ENCODE results near the gene SMIM27. TPM values are rescaled to one million over a fixed set of nuclear protein-coding genes. Genes with fewer than 3 reads are reported as not detected.
A peak's percentile ranks its signal among the peaks of the same experiment; 100 is the strongest.

Gene SMIM27
- total and polyA plus RNA-seq, 9 of the 15 experiments (the other 6 are each of a cell fraction or from before 2014, with no cell fraction given), result 2.9 to 16.1 (median 7.9) TPM

DNA sequence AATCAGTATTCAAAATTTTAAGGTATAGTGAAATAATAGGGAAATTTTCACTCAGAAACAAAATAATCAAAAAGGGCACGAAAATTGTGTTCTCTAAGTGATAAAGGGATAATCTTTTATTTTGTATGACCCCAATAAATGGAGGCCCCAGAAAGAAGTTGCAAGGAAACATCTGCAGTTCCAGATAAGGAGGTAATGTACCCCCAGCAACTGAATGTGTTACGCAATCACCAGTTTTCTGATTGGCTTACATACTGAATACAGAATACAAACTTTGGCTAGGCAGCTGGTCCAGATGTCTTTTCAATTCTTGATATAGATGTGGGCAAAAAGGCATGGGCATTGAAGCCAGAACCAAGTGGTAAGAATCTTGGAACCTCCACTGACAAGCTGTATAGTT, 2.0 kb downstream of the SMIM27 start (continued):
- TF ChIP-seq, protein P1, sequence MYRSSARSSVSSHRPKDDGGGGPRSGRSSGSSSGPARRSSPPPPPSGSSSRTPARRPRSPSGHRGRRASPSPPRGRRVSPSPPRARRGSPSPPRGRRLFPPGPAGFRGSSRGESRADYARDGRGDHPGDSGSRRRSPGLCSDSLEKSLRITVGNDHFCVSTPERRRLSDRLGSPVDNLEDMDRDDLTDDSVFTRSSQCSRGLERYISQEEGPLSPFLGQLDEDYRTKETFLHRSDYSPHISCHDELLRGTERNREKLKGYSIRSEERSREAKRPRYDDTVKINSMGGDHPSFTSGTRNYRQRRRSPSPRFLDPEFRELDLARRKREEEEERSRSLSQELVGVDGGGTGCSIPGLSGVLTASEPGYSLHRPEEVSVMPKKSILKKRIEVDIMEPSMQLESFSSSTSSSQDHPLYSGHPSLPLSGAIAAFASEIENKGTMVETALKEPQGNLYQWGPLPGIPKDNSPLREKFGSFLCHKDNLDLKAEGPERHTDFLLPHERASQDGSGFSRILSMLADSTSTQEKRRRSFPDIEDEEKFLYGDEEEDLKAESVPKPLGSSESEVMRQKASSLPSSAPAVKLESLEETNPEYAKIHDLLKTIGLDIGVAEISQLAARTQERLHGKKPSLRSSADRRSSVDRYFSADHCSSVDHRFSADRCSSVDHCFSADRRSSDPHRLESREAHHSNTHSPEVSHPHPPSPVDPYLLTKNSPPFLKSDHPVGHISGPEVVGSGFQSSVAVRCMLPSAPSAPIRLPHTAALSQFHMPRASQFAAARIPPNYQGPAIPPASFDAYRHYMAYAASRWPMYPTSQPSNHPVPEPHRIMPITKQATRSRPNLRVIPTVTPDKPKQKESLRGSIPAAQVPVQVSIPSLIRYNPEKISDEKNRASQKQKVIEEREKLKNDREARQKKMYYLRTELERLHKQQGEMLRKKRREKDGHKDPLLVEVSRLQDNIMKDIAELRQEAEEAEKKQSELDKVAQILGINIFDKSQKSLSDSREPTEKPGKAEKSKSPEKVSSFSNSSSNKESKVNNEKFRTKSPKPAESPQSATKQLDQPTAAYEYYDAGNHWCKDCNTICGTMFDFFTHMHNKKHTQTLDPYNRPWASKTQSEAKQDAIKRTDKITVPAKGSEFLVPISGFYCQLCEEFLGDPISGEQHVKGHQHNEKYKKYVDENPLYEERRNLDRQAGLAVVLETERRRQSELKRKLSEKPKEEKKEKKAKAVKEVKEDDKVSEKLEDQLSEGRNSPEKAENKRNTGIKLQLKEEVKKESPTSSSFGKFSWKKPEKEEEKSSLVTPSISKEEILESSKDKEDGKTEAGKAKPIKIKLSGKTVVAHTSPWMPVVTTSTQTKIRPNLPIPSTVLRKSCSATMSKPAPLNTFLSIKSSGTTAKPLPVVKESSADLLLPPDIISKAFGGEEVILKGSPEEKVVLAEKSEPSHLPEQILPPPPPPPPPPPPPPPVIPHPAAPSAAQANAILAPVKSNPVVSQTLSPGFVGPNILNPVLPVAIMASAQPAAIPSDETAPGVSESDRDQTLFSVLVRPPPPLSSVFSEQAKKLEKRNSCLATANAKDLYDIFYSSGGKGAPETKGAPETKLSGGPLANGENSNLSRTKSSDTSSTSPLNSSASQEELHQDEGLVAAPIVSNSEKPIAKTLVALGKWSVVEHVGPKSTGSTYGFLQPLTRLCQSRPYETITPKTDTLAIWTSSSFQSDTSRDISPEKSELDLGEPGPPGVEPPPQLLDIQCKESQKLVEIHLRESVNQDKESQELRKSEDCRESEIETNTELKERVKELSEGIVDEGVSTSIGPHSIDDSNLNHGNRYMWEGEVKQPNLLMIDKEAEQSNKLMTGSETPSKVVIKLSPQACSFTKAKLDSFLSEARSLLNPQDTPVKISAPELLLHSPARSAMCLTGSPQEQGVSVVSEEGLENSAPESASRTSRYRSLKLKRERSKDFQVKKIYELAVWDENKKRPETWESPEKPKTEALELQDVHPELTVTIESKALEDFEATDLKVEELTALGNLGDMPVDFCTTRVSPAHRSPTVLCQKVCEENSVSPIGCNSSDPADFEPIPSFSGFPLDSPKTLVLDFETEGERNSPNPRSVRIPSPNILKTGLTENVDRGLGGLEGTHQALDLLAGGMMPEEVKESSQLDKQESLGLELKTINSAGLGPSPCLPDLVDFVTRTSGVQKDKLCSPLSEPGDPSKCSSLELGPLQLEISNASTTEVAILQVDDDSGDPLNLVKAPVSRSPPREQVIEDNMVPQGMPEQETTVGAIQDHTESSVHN (IDR thresholded peaks at IDR 0.05; ENCODE audit: borderline replicate concordance in 1 of 2, low read depth in 1 of 2), result no peak
- TF ChIP-seq, protein P2, sequence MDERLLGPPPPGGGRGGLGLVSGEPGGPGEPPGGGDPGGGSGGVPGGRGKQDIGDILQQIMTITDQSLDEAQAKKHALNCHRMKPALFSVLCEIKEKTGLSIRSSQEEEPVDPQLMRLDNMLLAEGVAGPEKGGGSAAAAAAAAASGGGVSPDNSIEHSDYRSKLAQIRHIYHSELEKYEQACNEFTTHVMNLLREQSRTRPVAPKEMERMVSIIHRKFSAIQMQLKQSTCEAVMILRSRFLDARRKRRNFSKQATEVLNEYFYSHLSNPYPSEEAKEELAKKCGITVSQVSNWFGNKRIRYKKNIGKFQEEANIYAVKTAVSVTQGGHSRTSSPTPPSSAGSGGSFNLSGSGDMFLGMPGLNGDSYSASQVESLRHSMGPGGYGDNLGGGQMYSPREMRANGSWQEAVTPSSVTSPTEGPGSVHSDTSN (CRISPR knock-in tag; IDR thresholded peaks at IDR 0.05; ENCODE audit: low read depth), result no peak
- TF ChIP-seq, protein P2 (tag; conservative IDR thresholded peaks at IDR 0.05; ENCODE audit: low read depth), result no peak
- no peak for TF ChIP-seq ZNF764 (CRISPR knock-in tag; IDR thresholded peaks at IDR 0.05; ENCODE audit: low read depth)
- no peak for TF ChIP-seq EZH2 (IDR thresholded peaks at IDR 0.05; ENCODE audit: borderline replicate concordance, low read depth, low read length)
- no peak for TF ChIP-seq CBX8 (IDR thresholded peaks at IDR 0.05; ENCODE audit: borderline replicate concordance, extremely low read depth, low read depth, low read length, poor library complexity, severe bottlenecking)
- TF ChIP-seq ZNF212 (CRISPR knock-in tag; IDR thresholded peaks at IDR 0.05), result no peak
- TF ChIP-seq HSF4 (CRISPR knock-in tag; IDR thresholded peaks at IDR 0.05; ENCODE audit: borderline replicate concordance), result no peak
- peak; percentile 90 for TF ChIP-seq CEBPG (CRISPR knock-in tag; IDR thresholded peaks at IDR 0.05)
- TF ChIP-seq CEBPG (tag; conservative IDR thresholded peaks at IDR 0.05 in 1 of 2, IDR thresholded peaks at IDR 0.05 in 1 of 2), result peak; percentile 96 to 98
- TF ChIP-seq, protein P3, sequence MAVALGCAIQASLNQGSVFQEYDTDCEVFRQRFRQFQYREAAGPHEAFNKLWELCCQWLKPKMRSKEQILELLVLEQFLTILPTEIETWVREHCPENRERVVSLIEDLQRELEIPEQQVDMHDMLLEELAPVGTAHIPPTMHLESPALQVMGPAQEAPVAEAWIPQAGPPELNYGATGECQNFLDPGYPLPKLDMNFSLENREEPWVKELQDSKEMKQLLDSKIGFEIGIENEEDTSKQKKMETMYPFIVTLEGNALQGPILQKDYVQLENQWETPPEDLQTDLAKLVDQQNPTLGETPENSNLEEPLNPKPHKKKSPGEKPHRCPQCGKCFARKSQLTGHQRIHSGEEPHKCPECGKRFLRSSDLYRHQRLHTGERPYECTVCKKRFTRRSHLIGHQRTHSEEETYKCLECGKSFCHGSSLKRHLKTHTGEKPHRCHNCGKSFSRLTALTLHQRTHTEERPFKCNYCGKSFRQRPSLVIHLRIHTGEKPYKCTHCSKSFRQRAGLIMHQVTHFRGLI (CRISPR knock-in tag; IDR thresholded peaks at IDR 0.05), result no peak
- peak; percentile 35; the same call in 1 of the 2 replicates for TF ChIP-seq GATA2 (CRISPR knock-in tag; IDR thresholded peaks at IDR 0.05)
- TF ChIP-seq ZNF583 (CRISPR knock-in tag; IDR thresholded peaks at IDR 0.05), result no peak
- no peak for TF ChIP-seq ZNF668 (CRISPR knock-in tag; IDR thresholded peaks at IDR 0.05)
- TF ChIP-seq ZNF780A (CRISPR knock-in tag; IDR thresholded peaks at IDR 0.05), result no peak
- no peak for TF ChIP-seq ZNF311 (CRISPR knock-in tag; IDR thresholded peaks at IDR 0.05)
- TF ChIP-seq CSDE1 (IDR thresholded peaks at IDR 0.05), result no peak
